CD14-positive monocyte (primary cell): ENCODE results near the gene HDAC10. TPM values are rescaled to one million over a fixed set of nuclear protein-coding genes. Genes with fewer than 3 reads are reported as not detected.

Experiments
- DNase-seq, 3 donors: peaks; one replicate each; pipeline ENCODE4 v3.0.0-alpha.2; 2011 to 2022
- H2AFZ ChIP-seq: 2 replicates; pipeline ENCODE4 v1.6.0; 2012; ENCODE audit warnings: mild to moderate bottlenecking, low read depth, low read length, inconsistent platforms; ENCODE audit not compliant: insufficient read depth, poor library complexity, severe bottlenecking
- H3K27ac ChIP-seq, 2 donors: 1 replicate in 1 of 2; 2 replicates in 1 of 2; pipeline ENCODE4 v1.5.1; 2012 to 2013; ENCODE audit warnings: low read length in 2 of 2, control low read depth in 1 of 2, inconsistent platforms in 1 of 2, low read depth in 1 of 2, mild to moderate bottlenecking in 1 of 2
- H3K27me3 ChIP-seq, 2 donors: one replicate each; pipeline versions ENCODE4 v1.6.0 to v1.6.1; 2011 to 2013; ENCODE audit warnings: low read length in 2 of 2; ENCODE audit not compliant: control insufficient read depth in 2 of 2, insufficient read depth in 2 of 2
- H3K36me3 ChIP-seq, 2 donors: replicated peaks in 1 of 2; 1 replicate in 1 of 2; 2 replicates in 1 of 2; pipeline versions ENCODE4 v1.5.1 to v1.6.1; 2012 to 2013; ENCODE audit warnings: low read length in 2 of 2, control low read depth in 1 of 2, inconsistent platforms in 1 of 2, mild to moderate bottlenecking in 1 of 2; ENCODE audit not compliant: insufficient read depth in 2 of 2, control insufficient read depth in 1 of 2
- H3K4me1 ChIP-seq, 2 donors: 1 replicate in 1 of 2; 2 replicates in 1 of 2; pipeline versions ENCODE4 v1.5.1 to v1.6.1; 2012 to 2013; ENCODE audit warnings: low read length in 2 of 2, control low read depth in 1 of 2, inconsistent platforms in 1 of 2, mild to moderate bottlenecking in 1 of 2, moderate library complexity in 1 of 2; ENCODE audit not compliant: insufficient read depth in 2 of 2, control insufficient read depth in 1 of 2
- H3K4me2 ChIP-seq: replicated peaks from 2 replicates; pipeline ENCODE3; 2012; ENCODE audit warnings: low read length, moderate library complexity, mild to moderate bottlenecking; ENCODE audit not compliant: poor library complexity, severe bottlenecking; ENCODE audit errors: extremely low read depth
- H3K4me3 ChIP-seq, 3 experiments: fragments of 200-600 bp in 1 of 3; sonication (generic) in 1 of 3; replicated peaks in 1 of 3; 1 replicate in 2 of 3; 2 replicates in 1 of 3; pipeline ENCODE4 v1.5.1; 2011 to 2013; ENCODE audit warnings: low read length in 3 of 3, mild to moderate bottlenecking in 3 of 3, control low read depth in 2 of 3, low read depth in 2 of 3, inconsistent platforms in 1 of 3, moderate library complexity in 1 of 3
- H3K79me2 ChIP-seq: 2 replicates; pipeline ENCODE4 v1.6.0; 2012; ENCODE audit warnings: mild to moderate bottlenecking, control low read depth, inconsistent platforms, low read length, moderate library complexity; ENCODE audit not compliant: insufficient read depth
- H3K9ac ChIP-seq: 2 replicates; pipeline ENCODE4 v1.6.0; 2017; ENCODE audit warnings: low read length, mild to moderate bottlenecking; ENCODE audit not compliant: insufficient read depth, poor library complexity, severe bottlenecking
- H3K9me3 ChIP-seq, 2 donors: replicated peaks in 1 of 2; 1 replicate in 1 of 2; 2 replicates in 1 of 2; pipeline versions ENCODE4 v1.5.1 to v1.6.1; 2012 to 2013; ENCODE audit warnings: low read length in 2 of 2, control low read depth in 1 of 2; ENCODE audit not compliant: control insufficient read depth in 1 of 2, insufficient read depth in 1 of 2
- H4K20me1 ChIP-seq: 2 replicates; pipeline ENCODE4 v1.6.0; 2012; ENCODE audit warnings: mild to moderate bottlenecking, low read length, control low read depth, moderate library complexity; ENCODE audit not compliant: insufficient read depth
- H3K27ac Mint-ChIP-seq, 7 donors: one replicate each; pipeline ENCODE4 v1.8.0; 2020; ENCODE audit warnings: mild to moderate bottlenecking in 7 of 7, mixed read lengths in 7 of 7, moderate library complexity in 6 of 7, inconsistent platforms in 2 of 7
- H3K27me3 Mint-ChIP-seq, 3 donors: one replicate each; pipeline ENCODE4 v1.8.0; 2021 to 2022; ENCODE audit warnings: low read depth in 3 of 3, mild to moderate bottlenecking in 3 of 3, mixed read lengths in 3 of 3, moderate library complexity in 3 of 3, inconsistent platforms in 1 of 3
- H3K36me3 Mint-ChIP-seq, 2 donors: one replicate each; pipeline ENCODE4 v1.8.0; 2020; ENCODE audit warnings: mixed read lengths in 2 of 2, inconsistent platforms in 1 of 2, mild to moderate bottlenecking in 1 of 2
- H3K4me1 Mint-ChIP-seq: one replicate; pipeline ENCODE4 v1.8.0; 2020; ENCODE audit warnings: mild to moderate bottlenecking, mixed read lengths
- H3K4me3 Mint-ChIP-seq, 2 donors: one replicate each; pipeline ENCODE4 v1.8.0; 2020; ENCODE audit warnings: mild to moderate bottlenecking in 2 of 2, mixed read lengths in 2 of 2, moderate library complexity in 1 of 2
- H3K9me3 Mint-ChIP-seq, 7 donors: one replicate each; pipeline ENCODE4 v1.8.0; 2020 to 2022; ENCODE audit warnings: mixed read lengths in 7 of 7, mild to moderate bottlenecking in 6 of 7, moderate library complexity in 6 of 7, inconsistent platforms in 2 of 7
- CTCF ChIP-seq: fragments of 200-600 bp; IDR thresholded peaks from one replicate; pipeline ENCODE4 v1.8.0; 2022; ENCODE audit warnings: antibody characterized with exemption, mild to moderate bottlenecking
- WGBS: methylation state at CpG from one replicate; pipeline ENCODE4 v1.1.5; 2013; ENCODE audit warnings: missing lambda C conversion rate; ENCODE audit not compliant: insufficient coverage; 5-methylcytosine and 5-hydroxymethylcytosine counted together
- intact Hi-C, 2 donors: fragments of 100-400 bp; cut with micrococcal nuclease; formaldehyde crosslinking; loops; one replicate each; pipeline versions ENCODE4 v1.15.0 to v1.15.1; 2023
- polyA plus RNA-seq, 3 donors: library from polyadenylated mRNA; depleted of rRNA in 1 of 3; unstranded in 2 of 3; stranded (reverse) in 1 of 3; fragments of 300-500 nt in 2 of 3; fragments of >200 nt in 1 of 3; fragmentation: Illumina TruSeq in 2 of 3; gene quantifications; 1 replicate in 2 of 3; 2 replicates in 1 of 3; pipeline ENCODE4 v1.2.3, GENCODE V29; 2012 to 2021

HDAC10 gene
- polyA plus RNA-seq, 3 donors = 9.2 to 148 (median 13.7) TPM

GRCh38 chr22:50264104-50264745 is 13.2 kb upstream of the HDAC10 start:
- H3K4me2 ChIP-seq = no peak overlapping the region
- H4K20me1 ChIP-seq = peaks cover 13% of the 10 kb centered on the region
- H3K27me3 ChIP-seq = peaks cover 21 to 54% of the 10 kb centered on the region in 2 donors
- H3K27ac ChIP-seq = no peak overlapping the region
- 96% methylated on average over 13 of the region's 15 CpGs for WGBS
- H3K9ac ChIP-seq = no peak overlapping the region
- no peak for DNase-seq
- intact Hi-C loops = no loop called here
- no peak overlapping the region for H3K4me3 ChIP-seq
- Mint-ChIP-seq H3K27ac (no peak overlapping the region), H3K9me3 (peaks cover 0 to 23% (median 8%) of the 10 kb centered on the region in 7 donors), H3K36me3 (no peaks in the 10 kb centered on the region), H3K27me3 (peaks cover 53 to 75% (median 64%) of the 10 kb centered on the region in 3 donors), H3K4me1 (peaks cover 10% of the 10 kb centered on the region), H3K4me3 (no peak overlapping the region)
- H3K36me3 ChIP-seq = no peaks in the 10 kb centered on the region
- TF ChIP-seq CTCF = no peak
- H3K9me3 ChIP-seq = peaks cover 7 to 11% of the 10 kb centered on the region in 2 donors
- H3K4me1 ChIP-seq = peaks cover 9 to 24% of the 10 kb centered on the region in 2 donors
- no peaks in the 10 kb centered on the region for H3K79me2 ChIP-seq
- H2AFZ ChIP-seq = no peak overlapping the region

- TF ChIP-seq CTCF = no peak
- H3K9ac ChIP-seq = no peak overlapping the region
- Mint-ChIP-seq H3K4me1 (peaks cover 10% of the 10 kb centered on the region), H3K27me3 (peaks cover 44 to 69% (median 52%) of the 10 kb centered on the region in 3 donors), H3K36me3 (no peaks in the 10 kb centered on the region), H3K4me3 (peak overlapping the region in 1 of 2 donors; percentile 51), H3K9me3 (peaks cover 0 to 15% (median 6%) of the 10 kb centered on the region in 7 donors), H3K27ac (no peak overlapping the region)
- no peak overlapping the region for H3K27ac ChIP-seq
- no peak overlapping the region for H2AFZ ChIP-seq
- no peaks in the 10 kb centered on the region for H3K79me2 ChIP-seq
- no peak overlapping the region for H3K4me2 ChIP-seq
- intact Hi-C loops = no loop called here
- H3K9me3 ChIP-seq = peaks cover 7% of the 10 kb centered on the region in 2 donors
- peaks cover 9 to 23% of the 10 kb centered on the region in 2 donors for H3K4me1 ChIP-seq
- H3K36me3 ChIP-seq = no peaks in the 10 kb centered on the region
- 73% methylated on average over 3 of the region's 9 CpGs for WGBS
- no peak for DNase-seq
- peaks cover 12 to 43% of the 10 kb centered on the region in 2 donors for H3K27me3 ChIP-seq
- peaks cover 2% of the 10 kb centered on the region for H4K20me1 ChIP-seq
- no peak overlapping the region for H3K4me3 ChIP-seq
Measured at GRCh38 chr22:50262973-50263617, 12.0 kb upstream of the HDAC10 start.
